ENCODE measurements around the gene HIKESHI.
A peak's percentile ranks its signal among the peaks of the same experiment; 100 is the strongest.
"Not testable (repeated sequence)": the region's sequence is repeated elsewhere in the genome, so short reads cannot be mapped to it uniquely, and the experiment has no call there.

Gene HIKESHI, protein sequence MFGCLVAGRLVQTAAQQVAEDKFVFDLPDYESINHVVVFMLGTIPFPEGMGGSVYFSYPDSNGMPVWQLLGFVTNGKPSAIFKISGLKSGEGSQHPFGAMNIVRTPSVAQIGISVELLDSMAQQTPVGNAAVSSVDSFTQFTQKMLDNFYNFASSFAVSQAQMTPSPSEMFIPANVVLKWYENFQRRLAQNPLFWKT

DNA sequence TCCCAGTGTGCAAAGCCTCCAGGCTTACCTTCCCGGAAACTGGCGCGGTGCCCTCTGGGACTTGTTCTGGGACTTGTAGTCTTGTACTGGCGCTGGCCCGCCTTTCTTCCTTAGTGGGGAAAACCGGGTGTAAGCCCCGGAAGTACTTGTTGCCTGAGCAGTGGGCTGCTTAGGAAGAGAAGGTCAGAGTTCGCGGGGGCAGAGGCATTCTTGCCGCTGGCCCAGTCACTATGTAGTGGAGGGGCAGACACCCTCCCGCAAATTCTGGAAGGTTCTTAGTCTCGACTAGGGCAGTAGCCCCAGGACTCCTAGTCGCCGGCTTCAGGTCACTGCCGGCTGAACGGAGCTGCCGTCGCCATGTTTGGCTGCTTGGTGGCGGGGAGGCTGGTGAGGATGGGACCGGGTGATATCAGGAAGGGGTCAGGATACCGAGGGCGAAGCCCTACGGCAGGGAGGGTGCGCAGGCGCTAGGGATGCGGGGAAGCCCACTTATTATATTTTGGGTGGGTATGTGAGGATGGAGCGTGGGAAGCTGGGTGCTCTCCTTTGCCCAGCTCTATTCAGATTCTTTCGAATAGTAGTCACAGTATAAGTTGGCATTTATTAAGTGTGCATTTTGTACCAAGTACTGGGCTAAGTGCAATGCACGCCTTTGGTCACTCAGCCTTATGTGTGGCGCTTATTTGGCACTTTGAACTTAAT lies at the start of gene HIKESHI:
HIKESHI (plus strand) TSS at position 149 of the 702 bp plus-strand sequence; CDS start at position 358, 209 bp downstream.
- peak; percentile 83 to 85 for DNase-seq (ENCODE audit: extremely low read depth in 1 of 2, low read depth in 1 of 2)

DNA sequence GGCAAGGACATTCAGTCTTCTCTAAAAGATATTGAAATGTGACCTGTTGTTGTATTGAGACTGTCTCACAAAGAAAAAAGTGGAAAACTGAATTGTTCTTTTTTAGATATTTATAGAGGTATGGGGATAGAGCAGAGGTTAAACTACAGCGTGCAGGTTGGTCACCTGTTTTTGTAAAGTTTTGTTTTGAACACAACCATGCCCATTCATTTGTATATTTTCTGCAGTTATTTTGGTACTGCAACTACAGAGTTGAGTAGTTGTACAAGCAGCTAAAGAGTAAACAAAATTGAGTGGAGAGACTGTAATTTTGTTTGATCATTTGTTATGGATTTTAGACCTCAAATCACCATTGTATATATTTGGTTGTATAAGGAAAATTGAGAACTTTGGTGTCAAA lies 46.1 kb upstream of the HIKESHI start:
- DNase-seq (ENCODE audit: extremely low read depth in 1 of 2, low read depth in 1 of 2): no peak

DNA sequence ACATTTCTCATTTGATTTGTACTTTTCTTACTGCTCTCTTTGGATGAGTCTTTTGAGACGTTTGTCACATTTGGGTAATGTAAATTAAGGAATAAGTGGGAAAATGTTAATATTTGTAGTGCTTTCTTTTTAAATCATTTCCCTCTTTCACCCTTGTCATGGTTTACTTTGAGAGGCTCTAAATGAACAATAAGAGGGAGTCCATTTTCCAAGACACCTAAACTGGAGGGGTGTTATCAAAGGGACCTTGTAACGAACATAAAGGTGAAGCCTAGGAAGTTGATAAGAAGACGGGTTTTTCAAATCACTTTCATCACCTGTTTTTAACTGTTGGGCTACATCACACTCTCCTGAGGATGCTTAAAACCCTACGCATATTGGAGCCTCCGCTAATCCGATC lies 45.4 kb upstream of the HIKESHI start:
- DNase-seq (ENCODE audit: extremely low read depth in 1 of 2, low read depth in 1 of 2): no peak

DNA sequence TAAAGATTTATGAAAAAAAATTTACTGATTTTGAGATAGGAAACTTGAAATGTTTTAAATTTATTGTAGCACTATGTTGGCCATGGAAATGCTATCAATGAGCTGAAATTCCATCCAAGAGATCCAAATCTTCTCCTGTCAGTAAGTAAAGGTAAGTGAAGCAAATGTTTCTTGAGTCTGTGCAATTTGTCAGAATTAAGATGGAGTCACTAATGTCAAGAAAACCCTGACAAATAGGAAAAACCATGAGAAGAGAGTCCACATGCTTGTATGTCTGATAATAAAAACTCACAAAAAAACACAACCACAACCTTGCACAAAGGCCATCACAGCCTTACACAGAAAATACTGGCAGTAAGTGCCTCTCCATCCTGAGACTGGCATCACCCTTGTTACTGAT lies 44.6 kb upstream of the HIKESHI start:
- no peak for DNase-seq (ENCODE audit: extremely low read depth in 1 of 2, low read depth in 1 of 2)

DNA sequence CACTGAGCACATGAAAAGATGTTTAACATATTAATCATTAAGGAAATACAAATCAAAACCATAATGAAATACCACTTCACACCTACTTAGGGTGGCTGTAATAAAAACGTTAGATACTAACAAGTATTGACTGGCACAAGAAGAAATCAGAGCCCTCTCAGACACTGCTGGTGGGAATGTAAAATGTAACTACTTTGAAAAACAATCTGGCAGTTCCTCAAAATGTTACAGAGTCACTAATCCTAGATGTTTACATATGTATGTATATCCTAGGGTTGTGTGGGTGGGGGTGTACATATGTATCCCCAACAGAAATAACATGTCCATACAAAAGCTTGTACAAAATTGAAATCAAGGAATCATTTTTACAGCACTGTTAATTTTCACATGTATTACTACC lies 42.3 kb upstream of the HIKESHI start:
- no peak for DNase-seq (ENCODE audit: extremely low read depth in 1 of 2, low read depth in 1 of 2)

DNA sequence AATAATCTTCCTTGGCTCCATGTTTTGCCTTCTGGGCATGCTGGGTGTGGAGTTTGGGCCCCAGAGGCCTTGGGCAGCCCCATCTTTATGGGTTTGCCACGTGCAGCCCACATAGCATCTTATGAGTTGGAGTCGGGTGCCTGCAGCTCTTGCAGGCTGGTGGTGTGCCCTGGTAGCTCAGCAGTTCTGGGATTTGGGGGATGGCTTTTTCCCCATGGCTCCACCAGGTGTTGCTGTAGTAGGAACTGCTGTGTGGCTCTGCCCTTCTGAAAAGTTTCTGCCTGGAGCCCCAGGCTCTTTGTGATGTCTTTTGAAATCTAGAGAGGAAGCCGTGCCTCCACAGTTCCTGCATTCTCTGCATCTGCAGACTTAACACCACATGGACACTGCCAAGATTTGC lies 40.7 kb upstream of the HIKESHI start:
- DNase-seq (ENCODE audit: extremely low read depth in 1 of 2, low read depth in 1 of 2): no peak

DNA sequence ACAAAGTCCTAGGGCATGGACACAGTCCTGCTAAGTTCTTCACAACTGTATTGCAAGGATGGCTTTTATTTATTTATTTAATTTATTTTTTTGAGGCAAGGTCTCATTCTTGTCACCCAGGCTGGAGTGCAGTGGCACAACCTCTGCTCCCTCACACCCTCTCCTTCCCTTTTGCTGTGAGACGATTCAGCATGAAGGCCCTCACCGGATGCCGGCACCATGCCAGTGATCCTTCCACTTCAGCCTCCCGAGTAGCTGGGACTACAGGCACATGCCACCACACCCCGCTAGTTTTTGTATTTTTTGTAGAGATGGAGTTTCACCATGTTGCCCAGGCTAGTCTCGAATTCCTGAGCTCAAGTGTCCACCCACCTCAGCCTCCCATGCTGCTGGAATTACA lies 39.7 kb upstream of the HIKESHI start:
- DNase-seq (ENCODE audit: extremely low read depth in 1 of 2, low read depth in 1 of 2): no peak

DNA sequence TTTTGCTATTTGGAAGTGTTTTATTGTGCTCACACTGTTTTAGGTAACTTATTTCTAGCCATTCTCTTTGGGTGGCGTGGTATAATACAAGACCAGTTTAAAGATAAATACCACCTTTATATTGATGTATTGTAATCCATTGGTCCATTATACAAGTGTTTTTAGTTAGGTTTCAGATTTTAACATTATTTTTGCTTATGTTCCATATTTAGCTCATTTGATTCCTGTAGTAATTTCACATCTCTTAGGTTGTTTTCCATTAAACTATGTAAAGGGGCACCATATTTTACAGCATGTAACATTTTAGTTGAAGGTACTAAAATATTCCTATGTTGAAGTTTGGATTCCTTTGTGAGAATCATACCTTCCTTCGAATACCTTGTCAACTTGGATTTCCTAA lies 37.4 kb upstream of the HIKESHI start:
- DNase-seq (ENCODE audit: extremely low read depth in 1 of 2, low read depth in 1 of 2): no peak

DNA sequence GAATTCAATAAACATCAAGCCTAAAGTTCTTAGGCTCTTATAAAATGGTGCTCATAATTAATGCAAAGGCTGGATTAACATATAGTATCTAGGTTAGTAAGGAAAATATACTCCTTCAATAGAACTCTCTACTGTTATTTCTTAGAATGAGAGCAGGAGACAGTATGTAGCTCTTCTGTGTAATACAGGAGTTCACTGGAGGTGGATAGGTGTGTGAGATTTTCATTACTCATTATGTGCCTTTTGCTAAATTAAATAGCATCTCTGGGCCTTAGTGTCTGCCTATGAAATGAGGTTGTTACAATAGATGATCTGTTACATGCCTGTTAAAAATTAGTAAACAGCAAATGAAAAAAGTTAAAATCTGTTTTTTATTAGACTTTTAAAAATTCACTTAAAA lies 36.8 kb upstream of the HIKESHI start:
- no peak for DNase-seq (ENCODE audit: extremely low read depth in 1 of 2, low read depth in 1 of 2)

DNA sequence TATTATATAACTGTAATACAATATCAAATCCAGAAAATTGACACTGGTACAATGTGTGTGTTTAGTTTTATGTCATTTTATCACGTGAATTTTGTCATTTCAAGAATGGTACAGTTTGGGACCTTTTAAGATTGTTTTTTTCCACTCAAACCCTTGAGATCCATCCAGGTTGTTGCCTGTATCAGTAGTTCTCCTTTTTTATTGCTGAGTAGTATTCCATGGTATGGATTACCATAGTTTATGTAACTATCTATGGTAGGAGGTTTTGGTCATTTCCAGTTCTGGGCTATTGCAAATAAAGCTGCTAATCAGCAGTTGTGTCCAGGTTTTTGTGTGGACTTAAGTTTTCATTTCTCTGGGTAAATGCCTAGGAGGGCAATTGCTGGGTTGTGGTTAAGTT lies 32.4 kb upstream of the HIKESHI start:
- DNase-seq (ENCODE audit: extremely low read depth in 1 of 2, low read depth in 1 of 2): no peak

DNA sequence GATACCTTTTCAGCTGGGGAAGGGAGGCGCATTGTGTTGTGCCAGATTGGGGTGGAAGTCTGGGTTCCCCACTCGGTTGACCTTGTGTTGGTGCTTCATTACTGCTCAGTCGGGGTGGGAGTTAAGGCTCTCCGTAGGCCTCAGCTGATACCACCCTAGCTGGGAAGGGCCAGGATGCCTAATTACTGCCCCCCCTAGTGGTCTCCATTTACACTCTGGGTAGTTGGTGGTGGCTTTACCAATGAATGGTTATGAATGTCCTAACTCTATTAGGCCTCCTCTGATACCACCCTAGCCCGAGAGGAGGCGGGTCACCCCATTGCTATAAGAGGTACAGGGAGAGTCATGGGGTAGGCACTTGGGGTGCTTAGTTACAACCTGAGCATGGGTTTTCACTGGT lies 27.5 kb upstream of the HIKESHI start:
- DNase-seq (ENCODE audit: extremely low read depth in 1 of 2, low read depth in 1 of 2): no peak

DNA sequence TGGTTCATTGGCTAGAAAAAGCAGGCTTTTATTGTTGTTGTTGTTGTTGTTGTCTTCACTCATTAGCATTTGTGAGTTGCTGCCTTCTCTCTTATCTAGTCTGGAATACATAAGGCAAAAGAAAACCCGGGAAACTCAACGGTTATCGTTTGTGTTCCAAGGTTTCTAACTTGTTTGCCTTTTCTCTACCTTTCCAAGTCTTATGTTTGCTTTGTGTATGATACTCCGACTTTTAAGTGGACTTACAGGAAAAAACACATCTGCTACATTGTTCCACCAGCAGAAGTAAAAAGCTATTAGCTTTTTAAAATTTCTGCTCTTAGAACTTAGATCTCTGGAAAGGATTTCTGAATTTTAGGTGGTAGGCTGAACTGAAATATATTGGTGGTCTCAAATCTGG lies 27.0 kb upstream of the HIKESHI start:
- no peak for DNase-seq (ENCODE audit: extremely low read depth in 1 of 2, low read depth in 1 of 2)

DNA sequence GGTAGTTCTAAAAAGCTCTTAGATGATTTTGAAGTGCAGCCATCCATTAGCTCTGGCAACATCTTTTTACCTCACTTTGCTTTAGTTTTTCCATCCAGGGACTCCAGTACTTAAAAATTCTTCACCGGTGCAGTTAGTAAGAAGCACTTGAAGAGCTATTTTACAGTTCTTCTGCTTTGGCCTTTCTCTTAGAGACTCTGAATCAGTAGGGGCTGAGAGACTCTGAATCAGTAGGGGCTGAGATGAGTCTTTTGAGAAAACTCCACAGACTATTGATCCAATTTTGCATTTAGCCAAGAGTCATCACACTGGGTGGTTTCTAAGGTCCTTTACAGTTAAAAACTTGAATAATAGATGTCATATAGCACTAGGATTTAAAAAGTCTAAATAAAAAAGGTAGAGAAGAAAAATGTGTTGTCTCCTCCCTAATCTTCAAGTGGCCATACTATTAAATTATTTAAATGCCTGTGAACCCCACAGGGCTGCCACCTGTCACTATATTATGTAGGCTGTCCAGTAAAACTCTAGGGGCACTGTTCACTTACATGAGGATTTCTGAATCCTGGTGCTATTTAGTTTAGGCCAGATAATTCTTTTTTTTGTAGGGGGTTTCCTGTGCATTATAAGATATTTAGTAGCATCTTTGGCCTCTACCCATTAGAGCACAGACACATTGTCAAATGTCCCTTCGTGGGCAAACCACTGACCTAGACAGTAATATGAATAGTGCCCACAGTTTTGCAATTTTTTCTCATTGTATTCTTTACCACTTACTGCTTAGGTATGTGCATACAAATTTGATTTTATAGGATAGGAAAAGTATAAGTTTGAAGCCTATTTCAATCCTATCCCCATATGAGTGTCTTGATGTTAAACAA lies 26.3 kb upstream of the HIKESHI start:
- DNase-seq (ENCODE audit: extremely low read depth in 1 of 2, low read depth in 1 of 2): no peak

DNA sequence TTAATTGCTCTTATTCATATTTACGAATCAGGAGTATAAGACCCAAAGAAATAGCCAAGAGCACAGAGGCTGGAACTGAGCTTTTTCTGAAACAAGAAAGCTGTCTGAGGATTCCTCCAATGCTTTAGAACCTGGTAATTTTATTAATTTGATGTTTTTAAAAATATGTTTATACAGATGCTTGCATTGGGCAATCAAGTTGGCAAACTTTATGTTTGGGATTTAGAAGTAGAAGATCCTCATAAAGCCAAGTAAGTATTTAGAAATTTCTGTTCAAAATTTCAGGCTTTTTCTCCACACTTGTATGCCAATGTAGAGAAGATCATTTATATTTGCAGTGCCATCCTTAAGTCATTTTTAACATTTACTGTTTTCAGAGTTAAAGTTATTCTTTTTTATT lies 24.3 kb upstream of the HIKESHI start:
- no peak for DNase-seq (ENCODE audit: extremely low read depth in 1 of 2, low read depth in 1 of 2)

DNA sequence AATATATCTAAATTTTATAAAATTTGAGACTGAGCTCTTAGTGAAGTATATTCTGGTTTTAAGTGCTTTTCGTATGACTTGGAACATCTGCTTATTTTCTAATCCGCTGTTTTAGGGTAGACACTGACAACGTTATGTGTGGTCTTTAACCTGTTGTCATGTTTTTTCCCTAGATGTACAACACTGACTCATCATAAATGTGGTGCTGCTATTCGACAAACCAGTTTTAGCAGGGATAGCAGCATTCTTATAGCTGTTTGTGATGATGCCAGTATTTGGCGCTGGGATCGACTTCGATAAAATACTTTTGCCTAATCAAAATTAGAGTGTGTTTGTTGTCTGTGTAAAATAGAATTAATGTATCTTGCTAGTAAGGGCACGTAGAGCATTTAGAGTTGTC lies 23.8 kb upstream of the HIKESHI start:
- no peak for DNase-seq (ENCODE audit: extremely low read depth in 1 of 2, low read depth in 1 of 2)

DNA sequence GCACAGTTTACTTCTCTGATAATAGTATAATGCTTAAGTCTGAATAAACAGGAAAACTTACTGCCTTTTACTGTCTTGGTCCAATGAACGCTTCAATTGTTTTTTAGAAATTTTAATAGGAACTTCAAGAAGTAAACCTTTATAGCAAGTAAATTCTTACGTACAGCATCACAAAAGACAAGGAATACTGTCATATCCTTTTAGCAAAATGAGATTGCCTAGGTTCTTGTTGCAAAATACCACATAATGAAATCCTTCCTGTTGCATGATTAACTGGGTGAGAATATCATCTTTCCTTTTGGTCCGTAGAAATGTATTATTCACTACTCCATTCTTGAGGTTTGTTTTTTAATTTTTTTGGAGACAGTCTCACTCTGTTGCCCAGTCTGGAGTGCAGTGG lies 22.3 kb upstream of the HIKESHI start:
- no peak for DNase-seq (ENCODE audit: extremely low read depth in 1 of 2, low read depth in 1 of 2)

DNA sequence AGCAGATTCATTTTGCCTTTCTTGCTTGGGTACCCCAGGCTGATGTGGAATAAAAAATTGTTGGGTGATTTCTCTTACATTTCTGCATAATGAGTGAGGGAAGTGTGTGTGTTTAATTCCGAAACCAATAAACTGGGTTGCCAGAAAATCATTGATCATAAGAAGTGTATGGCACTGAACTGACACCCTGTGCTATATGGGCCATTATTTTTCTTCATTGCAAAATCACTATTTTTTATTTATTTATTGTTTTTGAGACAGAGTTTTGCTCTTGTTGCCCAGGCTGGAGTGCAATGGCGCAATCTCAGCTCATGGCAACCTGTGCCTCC lies 14.6 kb upstream of the HIKESHI start:
- no peak for DNase-seq (ENCODE audit: extremely low read depth in 1 of 2, low read depth in 1 of 2)

DNA sequence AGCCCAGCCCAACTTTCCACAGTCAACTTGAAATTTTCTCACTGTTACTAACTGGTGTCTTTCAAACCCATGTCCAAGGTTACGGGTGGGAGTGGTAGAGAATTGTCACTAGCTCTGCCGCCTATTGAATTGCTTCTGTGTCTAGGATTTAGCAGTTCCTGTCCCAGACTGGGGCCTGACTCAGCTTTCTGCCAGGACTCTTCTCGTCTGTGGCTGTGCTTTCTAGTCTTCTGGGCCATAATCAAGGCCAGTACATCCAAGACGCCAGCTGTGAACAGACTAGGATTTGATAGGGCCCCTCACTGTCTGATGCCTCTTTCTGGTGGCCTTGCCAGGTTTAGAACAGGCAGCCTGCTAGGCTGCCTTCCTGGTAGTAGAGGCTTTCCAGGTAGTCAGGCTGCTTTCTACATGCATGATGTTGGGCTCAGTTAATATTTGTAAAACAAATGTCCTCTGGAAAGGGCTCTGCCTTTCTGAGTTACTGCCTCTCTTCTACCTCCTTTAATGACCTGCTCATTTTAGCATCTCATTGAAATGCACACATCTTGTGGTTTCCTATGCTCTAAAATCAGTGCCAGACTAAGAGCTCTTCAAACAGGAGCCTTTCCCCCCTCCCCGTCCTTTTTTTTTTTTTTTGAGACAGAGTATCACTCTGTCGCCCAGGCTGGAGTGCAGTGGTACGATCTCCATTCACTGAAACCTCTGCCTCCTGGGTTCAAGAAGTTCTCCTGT lies 13.1 kb upstream of the HIKESHI start:
- DNase-seq (ENCODE audit: extremely low read depth in 1 of 2, low read depth in 1 of 2): no peak

DNA sequence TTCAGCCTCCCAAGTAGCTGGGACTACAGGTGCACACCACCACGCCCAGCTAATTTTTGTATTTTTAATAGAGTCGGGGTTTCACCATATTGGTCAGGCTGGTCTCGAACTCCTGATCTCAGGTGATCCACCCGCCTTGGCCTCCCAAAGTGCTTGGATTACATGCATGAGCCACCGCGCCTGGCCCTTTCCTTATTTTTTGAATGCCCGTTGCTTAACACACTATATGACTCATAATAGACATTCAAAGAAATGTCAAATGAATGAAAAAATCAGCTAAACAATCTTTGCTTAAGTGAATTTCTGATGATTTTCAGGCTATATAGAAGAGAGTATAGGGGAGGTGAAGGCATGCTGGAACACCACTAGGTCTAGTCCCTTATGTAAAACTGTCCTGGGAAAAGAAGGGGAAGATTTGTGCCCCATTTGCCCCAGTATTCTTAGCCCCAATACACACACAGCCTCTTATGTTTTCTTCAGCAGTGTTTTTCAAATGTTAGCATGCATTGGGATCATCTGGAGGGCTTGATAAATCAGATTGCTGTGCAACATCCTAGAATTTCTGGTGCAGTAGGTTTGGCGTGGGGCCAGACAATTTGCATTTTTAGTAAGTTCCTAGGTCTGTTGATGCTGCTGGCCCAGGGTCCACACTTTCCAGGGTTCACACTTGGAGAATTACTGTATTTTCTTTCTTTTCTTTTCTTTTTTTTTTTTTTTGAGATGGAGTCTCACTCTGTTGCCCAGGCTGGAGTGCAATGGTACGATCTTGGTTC lies 12.3 kb upstream of the HIKESHI start:
- not testable (repeated sequence) for DNase-seq (ENCODE audit: extremely low read depth in 1 of 2, low read depth in 1 of 2)

DNA sequence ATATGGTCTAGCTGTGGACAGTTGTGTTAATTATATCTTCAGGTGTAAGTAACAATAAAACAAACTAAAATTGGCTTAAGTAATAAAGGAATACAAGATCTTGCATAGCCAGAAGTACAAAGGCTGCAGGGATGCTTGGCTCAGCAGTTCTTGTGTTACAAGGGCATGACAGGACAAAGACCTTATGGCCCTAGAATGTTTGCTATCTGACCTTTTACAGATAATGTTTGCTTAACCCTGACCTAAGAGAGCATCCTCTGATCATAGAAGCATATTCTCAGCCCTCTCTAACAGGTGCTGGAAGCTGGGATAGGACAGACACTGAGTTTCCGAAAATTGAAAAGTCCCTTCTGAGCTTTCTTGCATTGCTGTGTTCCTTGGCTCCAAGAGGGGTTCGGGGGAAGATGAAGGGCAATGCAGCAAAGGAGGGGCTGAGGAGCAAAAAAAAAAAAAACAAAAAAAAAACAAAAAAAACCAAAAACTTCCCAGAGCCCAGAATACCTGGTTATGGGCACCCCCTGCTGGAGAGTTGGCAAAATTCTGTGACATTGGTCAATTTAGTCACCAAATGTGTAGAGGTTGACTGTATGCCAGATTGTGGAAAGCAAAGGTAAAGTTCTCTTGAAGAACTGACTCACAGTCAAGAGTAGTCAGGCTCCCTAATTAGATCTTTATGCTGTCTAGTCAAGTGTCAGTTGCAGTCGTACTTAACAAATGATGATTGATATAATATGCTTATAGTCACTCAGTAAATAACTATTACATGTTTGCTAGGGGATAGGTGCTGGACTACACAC lies 10.4 kb upstream of the HIKESHI start:
- DNase-seq (ENCODE audit: extremely low read depth in 1 of 2, low read depth in 1 of 2): peak in 1 of 2 donors; percentile 19
